HepG2 (cell line): ENCODE results near the gene NFE2L2. TPM values are rescaled to one million over a fixed set of nuclear protein-coding genes. Genes with fewer than 3 reads are reported as not detected.
A peak's percentile ranks its signal among the peaks of the same experiment; 100 is the strongest.

Source experiments
- ETV6 ChIP-seq: sonication (generic); formaldehyde crosslinking; conservative IDR thresholded peaks from 2 replicates; pipeline ENCODE4 v1.4.0; 2020; ENCODE audit warnings: missing genetic modification reagents
- FOSL2 ChIP-seq: sonication (generic); formaldehyde crosslinking; IDR thresholded peaks from 2 replicates; pipeline ENCODE4 v1.4.0; 2020; ENCODE audit warnings: missing genetic modification reagents
- GLI4 ChIP-seq: sonication (generic); formaldehyde crosslinking; IDR thresholded peaks from 2 replicates; pipeline ENCODE4 v1.5.1; 2020; ENCODE audit warnings: missing genetic modification reagents, mild to moderate bottlenecking, moderate library complexity, borderline replicate concordance
- GMEB1 ChIP-seq: sonication (generic); formaldehyde crosslinking; IDR thresholded peaks from 2 replicates; pipeline ENCODE4 v1.5.1; 2020; ENCODE audit warnings: missing genetic modification reagents, mild to moderate bottlenecking, borderline replicate concordance
- TAF15 ChIP-seq: fragments of 200-400 bp; formaldehyde crosslinking; IDR thresholded peaks from one replicate; pipeline ENCODE4 v1.6.1; 2018; ENCODE audit warnings: mild to moderate bottlenecking, low read depth, low read length; ENCODE audit not compliant: poor library complexity, severe bottlenecking
- ZKSCAN8 ChIP-seq: IDR thresholded peaks from 2 replicates; pipeline ENCODE4 v1.6.1; 2016; ENCODE audit warnings: borderline replicate concordance, missing genetic modification reagents, missing compliant biosample characterization
- ZMAT5 ChIP-seq: sonication (generic); formaldehyde crosslinking; IDR thresholded peaks from 2 replicates; pipeline ENCODE4 v1.5.0; 2020; ENCODE audit warnings: mild to moderate bottlenecking, low read depth, missing genetic modification reagents, borderline replicate concordance
- ZNF121 ChIP-seq: sonication (generic); formaldehyde crosslinking; IDR thresholded peaks from 2 replicates; pipeline ENCODE4 v1.5.0; 2020; ENCODE audit warnings: mild to moderate bottlenecking, missing genetic modification reagents
- ZNF318 ChIP-seq: sonication (generic); formaldehyde crosslinking; IDR thresholded peaks from 2 replicates; pipeline ENCODE4 v1.4.0; 2020; ENCODE audit warnings: mild to moderate bottlenecking, missing genetic modification reagents
- ZNF512 ChIP-seq: sonication (generic); formaldehyde crosslinking; IDR thresholded peaks from 2 replicates; pipeline ENCODE4 v1.4.0; 2020; ENCODE audit warnings: mild to moderate bottlenecking, missing genetic modification reagents
- ZNF557 ChIP-seq: sonication (generic); formaldehyde crosslinking; IDR thresholded peaks from 2 replicates; pipeline ENCODE4 v1.4.0; 2020; ENCODE audit warnings: missing genetic modification reagents
- polyA plus RNA-seq, 8 experiments: library from polyadenylated mRNA; depleted of rRNA in 3 of 8; stranded (reverse) in 7 of 8; unstranded in 1 of 8; fragments of >200 nt; fragmentation: Illumina TruSeq in 4 of 8; extraction: Trizol in 4 of 8; gene quantifications; 2 replicates each; pipeline versions ENCODE4 v1.2.1 to v1.2.3, GENCODE V29; 2011 to 2016; ENCODE audit warnings: low read depth in 4 of 8, missing spikeins in 1 of 8, mixed read lengths in 1 of 8; ENCODE audit not compliant: insufficient read depth in 1 of 8
- total RNA-seq, 5 experiments: library from RNA; depleted of rRNA; stranded (reverse); fragments of >200 nt; fragmentation: Illumina TruSeq; extraction: Trizol; gene quantifications; 2 replicates each; pipeline ENCODE4 v1.2.3, GENCODE V29; 2016; ENCODE audit warnings: low read depth in 1 of 5

NFE2L2 gene
- total and polyA plus RNA-seq, 2 of the 13 experiments (the other 11 are each of a cell fraction or from before 2014, with no cell fraction given): 84.6 to 215 TPM

GRCh38 chr2:177264693-177265587 lies at the start of gene NFE2L2 (continued):
- no peak for TF ChIP-seq ZMAT5 (CRISPR knock-in tag)
- no peak for TF ChIP-seq ZNF318 (CRISPR knock-in tag)
- TF ChIP-seq ZNF557 (CRISPR knock-in tag): peak; percentile 77; the same call in 1 of the 2 replicates
- peak; percentile 82 for TF ChIP-seq GMEB1 (CRISPR knock-in tag)
- no peak for TF ChIP-seq TAF15
- peak; percentile 69 for TF ChIP-seq ZNF121 (CRISPR knock-in tag)
- TF ChIP-seq FOSL2 (CRISPR knock-in tag): peak; percentile 77
- peak; percentile 57; the same call in 1 of the 2 replicates for TF ChIP-seq ZKSCAN8 (CRISPR knock-in tag)
- TF ChIP-seq ZNF512 (CRISPR knock-in tag): peak; percentile 65; the same call in 1 of the 2 replicates
- TF ChIP-seq ETV6: no peak; the same call in 1 of the 2 replicates
- TF ChIP-seq GLI4: peak; percentile 23; the same call in 1 of the 2 replicates
